H1 (cell line): Measurements from ENCODE around the gene CDCA7L.

ENCODE experiments used
- CTCF ChIP-seq, 3 experiments: IDR thresholded peaks; 1 replicate in 2 of 3; 2 replicates in 1 of 3; pipeline versions ENCODE4 v1.5.1 to v1.6.1; 2011; ENCODE audit warnings: low read length in 3 of 3, mild to moderate bottlenecking in 3 of 3, inconsistent platforms in 2 of 3, low read depth in 1 of 3, moderate library complexity in 1 of 3; ENCODE audit not compliant: insufficient read depth in 1 of 3; ENCODE audit errors: control extremely low read depth in 1 of 3
- EZH2 ChIP-seq: fragments of 200-600 bp; sonication (generic); IDR thresholded peaks from 2 replicates; pipeline ENCODE4 v1.7.1; 2012; ENCODE audit warnings: low read depth, mild to moderate bottlenecking, moderate library complexity, low read length, inconsistent platforms; ENCODE audit not compliant: severe bottlenecking

DNA sequence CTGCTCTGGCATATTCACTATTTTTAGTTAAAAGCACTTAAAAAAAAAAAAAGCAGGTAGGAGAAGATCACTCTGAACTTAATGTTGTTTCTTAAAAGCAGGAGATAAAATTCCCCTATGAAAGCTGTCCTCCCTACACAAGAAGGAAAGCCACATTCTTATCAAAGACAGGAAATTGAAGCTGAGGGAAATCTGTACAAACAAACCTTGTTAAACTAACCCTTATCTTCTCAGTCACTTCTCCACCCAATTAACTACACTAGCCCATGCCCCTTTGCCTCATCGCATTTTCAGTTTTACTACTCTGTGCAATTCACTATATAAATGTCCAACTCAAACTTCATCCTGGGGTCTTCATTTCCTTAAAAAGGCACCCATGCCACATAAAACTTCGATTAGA lies 2.7 kb upstream of the CDCA7L start:
- TF ChIP-seq CTCF (IDR thresholded peaks at IDR 0.05; ENCODE audit: control extremely low read depth in 1 of 3, insufficient read depth in 1 of 3, low read depth in 1 of 3, low read length in 3 of 3): no peak
- TF ChIP-seq EZH2: no peak
